ENCODE results near the gene TRPC4.

- TF ChIP-seq CTCF (IDR thresholded peaks at IDR 0.05) (no peak), POLR2A (IDR thresholded peaks at IDR 0.05) (no peak), POLR2AphosphoS5 (IDR thresholded peaks at IDR 0.05) (no peak)
Observed at GRCh38 chr13:37833411-37833810, 36.2 kb downstream of the TRPC4 start.
